DMS53 treated with DMSO at 0.1 percent for 48 hours (cell line): Measurements from ENCODE around the gene NAV2.

Experiments used
- DNase-seq: peaks from one replicate; lab custom pipeline; 2025; ENCODE audit not compliant: unreplicated experiment; lab: John Stamatoyannopoulos, UW

The NAV2 gene

DNA sequence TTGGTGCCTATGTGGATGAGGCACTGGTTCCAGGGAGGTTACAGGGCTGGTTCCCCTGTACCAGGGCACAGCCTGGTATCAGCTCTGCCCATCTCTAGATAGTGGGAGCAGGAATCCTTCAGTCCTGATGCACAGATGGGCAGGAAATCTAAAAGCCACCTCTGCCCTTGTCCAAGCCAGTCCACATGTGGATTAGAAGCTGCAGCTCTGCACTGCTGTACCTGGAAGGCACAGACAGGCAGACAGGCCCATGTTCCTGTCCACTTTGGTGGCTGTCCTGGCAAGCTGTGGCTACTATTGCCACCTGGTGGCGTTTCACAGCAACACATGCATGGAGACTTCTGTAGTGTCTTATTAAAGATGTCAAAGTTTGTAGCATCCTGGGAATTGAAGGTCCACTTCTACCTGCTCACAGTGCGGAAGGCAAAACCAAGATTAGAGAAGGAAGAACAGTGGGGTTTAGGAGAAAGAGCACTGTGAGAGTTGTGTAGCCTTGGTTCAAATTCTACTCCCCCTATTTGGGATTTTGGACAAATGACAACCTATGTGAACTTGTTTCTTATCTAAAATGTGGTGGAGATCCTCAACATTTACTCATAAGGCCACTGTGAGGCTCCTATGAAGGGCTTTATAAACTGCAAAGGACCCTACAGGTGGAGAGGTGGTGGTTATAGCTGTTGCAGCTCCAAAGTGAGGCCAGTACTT lies 30.1 kb downstream of the NAV2 start:
- peak; percentile 70 for DNase-seq

GRCh38 chr11:19743622-19744021 lies 31.0 kb downstream of the NAV2 start:
- DNase-seq: no peak

GRCh38 chr11:19744130-19744529 lies 31.5 kb downstream of the NAV2 start:
- DNase-seq: no peak

DNA sequence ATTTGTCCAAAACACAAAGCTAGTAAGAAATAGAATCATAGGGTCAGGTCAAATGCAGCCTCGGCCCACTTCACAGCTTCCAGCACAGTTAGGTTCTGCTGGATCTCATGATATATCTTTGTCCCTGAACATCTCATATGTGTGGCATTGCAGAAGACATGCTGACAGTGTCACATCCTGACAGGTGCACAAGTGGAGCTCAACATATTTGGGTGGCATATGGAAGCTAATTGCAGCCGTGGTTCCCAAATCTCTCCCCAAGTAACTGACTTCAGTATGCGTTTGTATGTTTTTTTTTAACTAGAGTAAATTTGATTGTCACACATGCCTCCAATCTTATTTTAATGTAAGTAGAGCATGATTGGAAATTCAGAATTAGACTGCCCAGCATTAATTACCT lies 33.4 kb downstream of the NAV2 start:
- DNase-seq: no peak

DNA sequence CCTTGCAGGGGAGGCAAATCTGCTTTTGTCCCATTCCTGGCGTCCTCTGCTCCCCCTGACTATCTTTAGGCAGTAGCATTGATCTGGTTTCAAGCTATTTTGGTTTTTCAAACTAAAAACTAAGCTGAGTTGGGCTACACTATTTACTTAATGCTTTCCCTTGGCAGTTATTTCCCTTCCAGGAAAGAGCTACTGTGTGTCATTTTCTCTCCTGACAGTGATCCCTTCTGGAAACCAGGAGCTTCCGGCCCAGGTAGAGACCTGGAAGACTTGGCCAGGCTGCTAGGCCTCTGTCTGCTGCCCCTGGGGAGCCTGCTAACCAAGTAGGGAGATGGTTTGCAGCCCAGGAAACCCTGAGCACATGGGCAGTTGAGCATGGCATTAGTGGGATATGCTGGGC lies 35.0 kb downstream of the NAV2 start:
- DNase-seq: no peak

DNA sequence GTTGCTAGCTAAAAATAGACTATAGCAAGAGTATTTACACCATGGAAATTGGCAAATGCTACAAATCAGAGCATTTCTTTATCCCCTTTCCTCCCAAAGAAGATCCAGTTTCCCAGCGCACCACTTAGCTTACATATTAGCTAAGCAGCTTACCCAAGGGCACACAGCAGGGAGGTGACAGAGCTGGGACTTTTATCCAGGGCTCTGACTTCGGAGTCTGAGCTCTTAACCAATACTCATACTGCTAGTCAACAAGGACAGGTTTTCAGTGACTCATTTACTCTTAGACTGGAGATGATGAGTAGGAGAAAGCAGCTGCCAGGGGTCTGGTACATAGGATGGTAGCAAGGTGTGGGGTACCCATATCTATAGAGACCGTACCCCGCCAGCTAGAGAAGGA lies 38.4 kb downstream of the NAV2 start:
- no peak for DNase-seq

- no peak for DNase-seq
These were observed 40.9 kb downstream of the NAV2 start for GRCh38 chr11:19753451-19754106.

DNA sequence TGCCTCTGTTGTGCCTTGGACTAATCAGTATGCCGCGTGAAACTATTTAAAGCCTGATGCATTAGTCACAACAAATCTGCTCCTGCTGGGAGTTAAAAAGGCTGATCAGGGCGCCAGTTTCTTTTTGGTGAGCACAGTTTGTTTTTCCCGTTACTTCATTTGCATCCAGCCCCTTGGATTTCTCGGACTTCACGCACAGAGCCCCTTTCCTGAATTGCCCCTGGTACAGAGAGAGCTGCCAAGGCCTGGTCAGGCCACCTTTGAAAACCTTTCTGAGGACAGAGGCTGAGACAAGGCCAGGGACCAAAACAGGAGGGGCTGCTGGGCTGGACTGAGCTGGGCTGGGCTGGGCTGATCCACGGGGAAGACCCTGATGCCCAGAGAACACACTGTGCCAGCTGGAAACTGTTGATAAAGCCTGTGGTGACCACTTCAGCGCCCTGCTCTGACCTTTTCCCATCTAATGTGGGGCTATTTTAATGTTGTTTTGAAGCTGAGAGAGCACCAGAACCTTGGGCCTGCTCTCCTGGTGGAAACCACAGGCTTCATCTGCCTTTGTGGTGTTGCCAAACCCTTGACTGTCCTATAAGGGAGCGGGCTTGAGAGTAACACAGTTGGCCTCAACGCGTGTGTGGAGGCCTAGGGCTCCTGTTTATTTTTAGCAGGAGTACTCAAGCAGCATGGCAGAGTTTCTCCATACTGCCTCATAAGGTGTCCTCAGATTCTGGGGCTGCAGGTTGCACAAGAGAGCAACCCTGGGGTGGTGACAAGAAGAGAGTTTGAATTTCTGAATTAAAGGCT lies 44.2 kb downstream of the NAV2 start:
- DNase-seq: no peak

- DNase-seq: no peak
These were observed 46.8 kb downstream of the NAV2 start for GRCh38 chr11:19759389-19759788.

GRCh38 chr11:19762266-19762665 lies 49.6 kb downstream of the NAV2 start:
- DNase-seq: no peak

GRCh38 chr11:19763330-19763729 lies 50.7 kb downstream of the NAV2 start:
- DNase-seq: no peak

DNA sequence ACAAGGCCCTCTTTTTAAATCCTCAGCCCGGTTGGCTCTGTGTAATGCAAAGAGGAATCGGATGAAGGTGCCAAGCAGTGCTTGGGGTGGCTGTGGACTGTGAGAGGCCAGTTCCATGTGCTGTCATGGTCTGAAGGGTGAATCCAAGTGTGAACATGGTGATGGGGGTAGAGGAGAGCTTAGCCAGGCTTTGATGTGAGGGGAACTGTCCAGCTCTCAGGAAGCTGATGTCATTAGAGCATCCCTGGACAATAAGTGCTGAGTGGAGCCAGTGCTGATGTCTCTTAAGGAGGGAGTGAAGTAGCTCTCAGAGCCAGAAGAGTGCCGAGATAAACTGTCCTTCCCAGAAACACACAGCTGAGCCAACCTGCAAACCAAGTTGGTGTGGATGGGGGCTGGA lies 53.6 kb downstream of the NAV2 start:
- no peak for DNase-seq

DNA sequence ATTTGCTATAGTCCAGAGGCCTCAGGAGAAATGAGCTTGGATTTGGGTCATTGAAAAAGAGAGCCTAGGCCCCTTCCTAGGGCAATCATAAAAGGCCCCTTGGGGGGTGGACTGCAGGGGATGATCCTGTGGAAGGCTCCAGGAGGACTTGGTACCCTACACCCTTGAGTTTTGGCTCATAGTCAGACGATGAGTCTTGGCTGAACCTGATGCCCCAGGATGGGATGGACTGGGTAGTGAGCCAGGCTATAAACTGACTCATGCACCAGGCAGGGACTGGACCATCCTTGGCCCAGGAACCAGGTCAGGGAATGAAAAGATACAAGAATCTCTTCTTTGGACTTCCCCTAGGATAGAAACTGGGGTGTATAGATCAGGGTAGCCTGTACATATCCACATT lies 54.2 kb downstream of the NAV2 start:
- no peak for DNase-seq

DNA sequence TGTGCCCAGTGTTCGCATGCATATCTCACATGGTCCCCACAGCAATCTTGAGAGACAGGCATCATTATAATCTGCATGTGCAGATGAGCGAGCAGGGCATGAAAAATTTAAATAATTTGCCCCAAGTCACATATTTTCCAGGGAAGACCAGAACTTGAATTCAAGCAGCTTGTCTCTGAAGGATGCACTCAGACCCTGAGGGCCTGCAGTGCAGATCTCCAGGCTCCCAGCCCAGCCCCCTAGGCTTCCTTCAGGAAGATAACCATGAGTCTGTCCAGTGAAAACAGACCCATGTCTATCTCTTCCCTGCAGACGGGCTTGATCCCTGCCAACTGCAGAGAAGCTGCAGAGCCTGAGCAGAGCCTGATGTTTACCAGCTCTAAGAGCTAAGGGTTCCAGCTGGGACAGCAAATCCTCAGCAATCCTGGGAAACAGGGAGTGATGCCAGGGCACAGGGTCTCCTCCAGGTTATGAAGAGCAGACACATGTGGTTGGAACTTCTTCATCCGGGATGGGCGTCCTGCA lies 55.1 kb downstream of the NAV2 start:
- DNase-seq: no peak

- DNase-seq: no peak
These were observed 55.6 kb downstream of the NAV2 start for GRCh38 chr11:19768197-19768596.

DNA sequence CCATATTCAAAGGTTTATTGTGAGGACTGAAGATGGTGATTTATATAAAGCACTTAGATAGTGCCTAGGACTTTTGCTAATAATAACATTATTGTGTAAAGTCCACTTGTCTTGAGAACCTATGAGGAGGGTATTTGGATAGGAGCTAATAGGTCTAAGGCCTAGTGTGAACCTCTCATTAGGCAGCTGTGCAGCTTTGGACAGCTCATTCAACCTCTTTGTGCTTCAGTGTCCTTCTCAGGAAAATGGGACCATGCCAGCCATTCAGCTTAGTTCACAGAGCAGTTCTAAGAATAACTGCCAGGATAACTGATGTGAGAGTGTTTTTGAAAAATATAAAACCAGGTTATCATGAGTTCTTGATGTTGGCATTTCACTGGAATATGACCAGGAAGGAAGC lies 56.2 kb downstream of the NAV2 start:
- no peak for DNase-seq

DNA sequence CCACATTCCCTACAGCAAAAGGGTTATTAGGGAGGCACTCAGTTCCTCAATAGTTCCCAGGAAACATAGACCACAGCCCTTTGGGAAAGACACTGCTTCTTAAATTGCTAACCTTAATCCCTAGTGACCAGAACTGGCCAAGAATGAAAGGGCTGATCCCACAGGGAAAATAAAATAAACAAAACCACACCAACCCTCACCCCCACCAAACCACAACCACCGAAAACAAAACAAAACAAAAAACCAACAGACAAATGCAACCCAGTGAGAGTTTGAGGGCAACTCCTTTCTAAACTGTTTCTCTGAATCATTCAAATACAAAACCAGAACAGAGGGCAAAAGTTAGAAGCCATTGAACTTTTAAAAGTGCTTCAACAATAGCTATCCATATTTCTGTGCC lies 57.2 kb downstream of the NAV2 start:
- DNase-seq: no peak

DNA sequence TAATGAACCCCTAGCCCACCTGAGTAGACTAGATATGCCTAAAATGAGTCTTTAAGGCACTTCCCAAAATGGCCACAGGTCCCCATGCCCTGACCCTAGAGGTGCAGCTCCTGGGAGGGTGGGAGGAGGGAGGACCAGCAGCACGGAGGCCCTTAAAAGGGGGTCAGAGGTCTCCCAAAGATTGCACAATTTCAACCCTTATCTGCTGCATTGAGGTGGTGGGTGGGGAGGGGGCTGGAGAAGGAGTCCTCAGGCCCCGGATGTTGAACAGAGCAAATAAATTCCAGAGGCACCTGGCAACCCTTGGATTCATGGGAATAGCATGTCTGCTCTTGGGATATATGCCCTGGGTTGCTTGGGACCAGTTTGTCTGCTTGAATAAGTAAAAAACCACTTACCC lies 57.6 kb downstream of the NAV2 start:
- no peak for DNase-seq

GRCh38 chr11:19771463-19771862 lies 58.8 kb downstream of the NAV2 start:
- DNase-seq: no peak

DNA sequence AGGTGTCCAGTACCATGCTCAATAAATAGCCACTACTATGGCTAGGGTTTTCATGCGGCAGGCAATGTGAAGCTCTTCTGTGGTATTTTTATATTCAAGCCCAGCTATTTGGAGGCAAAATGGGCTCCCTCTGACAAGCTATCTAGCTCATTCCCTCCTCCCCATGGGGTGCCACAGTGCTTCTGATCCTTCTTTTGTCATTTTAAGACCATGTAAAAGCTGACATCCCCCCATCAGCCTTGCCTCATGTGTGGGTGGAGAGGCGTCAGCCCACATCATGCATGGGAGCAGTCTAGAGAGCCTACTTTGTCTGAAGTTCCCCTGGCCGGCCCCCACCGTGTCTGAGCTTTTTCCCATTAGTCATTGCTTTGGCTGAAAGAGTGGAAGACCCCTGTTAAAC lies 59.8 kb downstream of the NAV2 start:
- DNase-seq: no peak

DNA sequence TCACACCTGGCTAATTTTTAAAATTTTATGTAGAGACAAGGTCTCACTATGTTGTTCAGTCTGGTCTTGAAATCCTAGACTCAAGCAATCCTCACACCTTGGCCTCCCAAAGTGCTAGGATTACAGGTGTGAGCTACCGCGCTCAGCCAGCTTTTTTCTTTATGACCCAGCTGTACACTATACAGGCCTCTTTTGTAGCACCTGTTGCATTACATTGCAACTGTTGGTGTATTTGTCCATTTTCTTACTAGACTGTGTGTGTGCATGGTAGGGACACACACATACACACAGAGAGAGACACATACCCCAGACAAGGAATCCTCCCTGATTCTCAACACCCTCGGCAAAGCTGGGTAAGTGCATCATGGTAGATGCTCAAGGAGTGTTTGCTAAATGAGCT lies 61.7 kb downstream of the NAV2 start:
- DNase-seq: no peak
